HEK293 (cell line): Measurements from ENCODE around the gene SVIP.

ENCODE experiments used
- CTCF ChIA-PET: fragments of 350-600 bp; formaldehyde crosslinking; extraction: SDS; loops from one replicate; lab custom pipeline; 2021; ENCODE audit warnings: antibody characterized with exemption; lab: Yijun Ruan, JAX
- POLR2A ChIA-PET: fragments of 300-600 bp; formaldehyde crosslinking; extraction: SDS; loops from one replicate; lab custom pipeline; 2020; ENCODE audit warnings: antibody characterized with exemption, inconsistent platforms; lab: Yijun Ruan, JAX
- H3K27ac ChIP-seq: fragments of 200-500 bp; sonication (Bioruptor generic); 2 replicates; pipeline ENCODE4 v1.5.1; 2014; ENCODE audit warnings: low read depth, low read length, control low read depth, inconsistent platforms; ENCODE audit errors: extremely low read depth
- H3K36me3 ChIP-seq, 2 experiments: fragments of 200-500 bp in 1 of 2; sonication (Bioruptor generic) in 1 of 2; 1 replicate in 1 of 2; 2 replicates in 1 of 2; pipeline ENCODE4 v1.5.1; 2014 to 2017; ENCODE audit warnings: inconsistent platforms in 2 of 2, low read length in 2 of 2; ENCODE audit not compliant: control insufficient read depth in 2 of 2, insufficient read depth in 1 of 2
- H3K4me1 ChIP-seq: fragments of 200-500 bp; sonication (Bioruptor generic); 2 replicates; pipeline ENCODE4 v1.5.1; 2014; ENCODE audit warnings: mild to moderate bottlenecking, low read length, inconsistent platforms; ENCODE audit not compliant: control insufficient read depth, insufficient read depth
- H3K4me3 ChIP-seq: 2 replicates; pipeline ENCODE4 v1.5.1; 2011; ENCODE audit warnings: low read depth, mild to moderate bottlenecking, control low read depth, low read length, moderate library complexity
- H3K9me3 ChIP-seq: fragments of 200-500 bp; sonication (Bioruptor generic); 2 replicates; pipeline ENCODE4 v1.5.1; 2014; ENCODE audit warnings: low read depth, low read length, inconsistent platforms; ENCODE audit not compliant: control insufficient read depth, insufficient read depth
- BCL11B ChIP-seq: fragments of 450-650 bp; formaldehyde crosslinking; IDR thresholded peaks from 2 replicates; pipeline ENCODE4 v1.5.1; 2016; ENCODE audit warnings: low read depth, missing biosample characterization, missing genetic modification characterization
- GLIS2 ChIP-seq: fragments of 450-650 bp; formaldehyde crosslinking; IDR thresholded peaks from 2 replicates; pipeline ENCODE4 v1.5.1; 2016; ENCODE audit warnings: missing biosample characterization, missing genetic modification characterization
- IKZF3 ChIP-seq: fragments of 450-650 bp; IDR thresholded peaks from 2 replicates; pipeline ENCODE4 v1.5.0; 2018; ENCODE audit warnings: missing biosample characterization, mild to moderate bottlenecking, missing genetic modification characterization, moderate library complexity
- SCRT2 ChIP-seq: fragments of 450-650 bp; formaldehyde crosslinking; IDR thresholded peaks from 2 replicates; pipeline ENCODE4 v1.5.1; 2016; ENCODE audit warnings: missing biosample characterization, missing genetic modification characterization
- TCF7L2 ChIP-seq: IDR thresholded peaks from 2 replicates; pipeline ENCODE4 v1.6.1; 2011; ENCODE audit warnings: low read depth, mild to moderate bottlenecking, inconsistent platforms, low read length, moderate library complexity, borderline replicate concordance
- ZBTB20 ChIP-seq: fragments of 450-650 bp; formaldehyde crosslinking; IDR thresholded peaks from 2 replicates; pipeline ENCODE4 v1.5.1; 2016; ENCODE audit warnings: missing biosample characterization, missing genetic modification characterization
- ZFHX2 ChIP-seq: fragments of 450-650 bp; formaldehyde crosslinking; conservative IDR thresholded peaks from 2 replicates; pipeline ENCODE4 v1.5.1; 2016; ENCODE audit warnings: missing biosample characterization, missing genetic modification characterization
- ZNF112 ChIP-seq: fragments of 450-650 bp; formaldehyde crosslinking; IDR thresholded peaks from 2 replicates; pipeline ENCODE4 v1.5.0; 2017; ENCODE audit warnings: missing biosample characterization, missing genetic modification characterization
- ZNF214 ChIP-seq: fragments of 450-650 bp; formaldehyde crosslinking; IDR thresholded peaks from 2 replicates; pipeline ENCODE4 v1.5.1; 2017; ENCODE audit warnings: missing biosample characterization, mild to moderate bottlenecking, missing genetic modification characterization, borderline replicate concordance
- ZNF23 ChIP-seq: fragments of 450-650 bp; formaldehyde crosslinking; IDR thresholded peaks from 2 replicates; pipeline ENCODE4 v1.5.1; 2016; ENCODE audit warnings: missing biosample characterization, missing genetic modification characterization, borderline replicate concordance
- ZNF292 ChIP-seq: fragments of 450-650 bp; formaldehyde crosslinking; IDR thresholded peaks from 2 replicates; pipeline ENCODE4 v1.5.1; 2016; ENCODE audit warnings: low read depth, missing biosample characterization, missing genetic modification characterization, borderline replicate concordance
- ZNF302 ChIP-seq: fragments of 450-650 bp; formaldehyde crosslinking; IDR thresholded peaks from 2 replicates; pipeline ENCODE4 v1.5.1; 2016; ENCODE audit warnings: missing biosample characterization, missing genetic modification characterization, low read depth
- ZNF335 ChIP-seq: fragments of 450-650 bp; formaldehyde crosslinking; conservative IDR thresholded peaks from 2 replicates; pipeline ENCODE4 v1.5.1; 2016; ENCODE audit warnings: missing biosample characterization, missing genetic modification characterization
- ZNF354C ChIP-seq: fragments of 450-650 bp; formaldehyde crosslinking; IDR thresholded peaks from 2 replicates; pipeline ENCODE4 v1.5.1; 2016; ENCODE audit warnings: missing biosample characterization, missing genetic modification characterization, low read depth, borderline replicate concordance
- ZNF37A ChIP-seq: fragments of 450-650 bp; IDR thresholded peaks from 2 replicates; pipeline ENCODE4 v1.5.1; 2018; ENCODE audit warnings: missing biosample characterization, missing genetic modification characterization
- ZNF404 ChIP-seq: fragments of 450-650 bp; formaldehyde crosslinking; IDR thresholded peaks from 2 replicates; pipeline ENCODE4 v1.5.1; 2017; ENCODE audit warnings: missing biosample characterization, missing genetic modification characterization
- ZNF473 ChIP-seq: fragments of 450-650 bp; formaldehyde crosslinking; IDR thresholded peaks from 2 replicates; pipeline ENCODE4 v1.5.1; 2017; ENCODE audit warnings: missing biosample characterization, missing genetic modification characterization
- ZNF48 ChIP-seq: fragments of 450-650 bp; formaldehyde crosslinking; IDR thresholded peaks from 2 replicates; pipeline ENCODE4 v1.5.1; 2016; ENCODE audit warnings: missing biosample characterization, missing genetic modification characterization
- ZNF521 ChIP-seq: fragments of 450-650 bp; formaldehyde crosslinking; IDR thresholded peaks from 2 replicates; pipeline ENCODE4 v1.5.1; 2017; ENCODE audit warnings: missing biosample characterization, mild to moderate bottlenecking, missing genetic modification characterization
- ZNF561 ChIP-seq: fragments of 450-650 bp; IDR thresholded peaks from 2 replicates; pipeline ENCODE4 v1.5.1; 2018; ENCODE audit warnings: missing biosample characterization, missing genetic modification characterization, borderline replicate concordance
- ZNF571 ChIP-seq: fragments of 450-650 bp; formaldehyde crosslinking; IDR thresholded peaks from 2 replicates; pipeline ENCODE4 v1.5.0; 2017; ENCODE audit warnings: missing biosample characterization, missing genetic modification characterization
- ZNF626 ChIP-seq: fragments of 450-650 bp; sonication (Bioruptor Pico); formaldehyde crosslinking; IDR thresholded peaks from 2 replicates; pipeline ENCODE4 v1.5.1; 2018; ENCODE audit warnings: missing biosample characterization, missing genetic modification characterization, inconsistent platforms
- ZNF768 ChIP-seq: fragments of 450-650 bp; formaldehyde crosslinking; IDR thresholded peaks from 2 replicates; pipeline ENCODE4 v1.5.1; 2018; ENCODE audit warnings: missing biosample characterization, mild to moderate bottlenecking, missing genetic modification characterization
- ZNF785 ChIP-seq: fragments of 450-650 bp; formaldehyde crosslinking; IDR thresholded peaks from 2 replicates; pipeline ENCODE4 v1.5.1; 2016; ENCODE audit warnings: missing biosample characterization, missing genetic modification characterization
- ZNF791 ChIP-seq: fragments of 450-650 bp; formaldehyde crosslinking; IDR thresholded peaks from 2 replicates; pipeline ENCODE4 v1.5.1; 2016; ENCODE audit warnings: missing biosample characterization, missing genetic modification characterization
- ZNF830 ChIP-seq: fragments of 450-650 bp; IDR thresholded peaks from 2 replicates; pipeline ENCODE4 v1.5.0; 2018; ENCODE audit warnings: missing biosample characterization, missing genetic modification characterization, low read depth, mild to moderate bottlenecking, moderate library complexity
- ZSCAN23 ChIP-seq: fragments of 450-650 bp; formaldehyde crosslinking; IDR thresholded peaks from 2 replicates; pipeline ENCODE4 v1.5.1; 2016; ENCODE audit warnings: missing biosample characterization, missing genetic modification characterization
- TF ChIP-seq, protein P1 (sequence below): fragments of 450-650 bp; formaldehyde crosslinking; IDR thresholded peaks from 2 replicates; pipeline ENCODE4 v1.5.1; 2016; ENCODE audit warnings: missing biosample characterization, missing genetic modification characterization
- TF ChIP-seq, protein P2 (sequence below): fragments of 450-650 bp; formaldehyde crosslinking; IDR thresholded peaks from 2 replicates; pipeline ENCODE4 v1.5.1; 2016; ENCODE audit warnings: missing biosample characterization, missing genetic modification characterization
- TF ChIP-seq, protein P3 (sequence below): fragments of 450-650 bp; formaldehyde crosslinking; conservative IDR thresholded peaks from 2 replicates; pipeline ENCODE4 v1.5.1; 2016; ENCODE audit warnings: low read depth, missing biosample characterization, missing genetic modification characterization
- TF ChIP-seq, protein P4 (sequence below): fragments of 450-650 bp; formaldehyde crosslinking; IDR thresholded peaks from 2 replicates; pipeline ENCODE4 v1.5.1; 2016; ENCODE audit warnings: missing biosample characterization, missing genetic modification characterization

Gene SVIP

DNA sequence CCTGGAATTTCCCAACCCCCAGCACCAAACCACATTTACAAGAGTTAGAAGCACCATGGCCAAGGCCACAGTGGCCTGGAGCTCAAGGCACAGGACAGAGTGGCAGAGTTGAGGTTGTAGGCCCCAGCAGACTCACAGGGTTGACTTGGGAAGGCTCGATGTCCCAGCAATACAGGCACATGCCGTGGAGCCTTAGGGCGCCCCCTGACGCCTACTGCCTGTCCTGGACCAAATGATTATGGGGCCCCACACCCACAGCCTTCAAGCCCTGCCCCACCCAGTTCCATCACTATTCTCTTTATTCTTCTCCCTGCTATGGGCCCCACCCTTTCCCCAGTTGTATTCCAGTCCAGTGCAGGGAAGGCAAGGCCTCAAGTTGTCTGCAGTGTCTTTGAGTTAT is 30.6 kb upstream of the SVIP start, which contains the start of gene CCDC179:
Gene CCDC179, minus strand, starts transcription at position 234 of the 400 bp plus-strand sequence. Its CDS starts 53 bp downstream, at position 181.
- CTCF ChIA-PET: interaction anchor here (0.8 to 3.5 kb wide), 2 partner anchors 15 to 26 kb away, joined by 4 to 19 read pairs; no protein-coding TSS in a partner anchor

DNA sequence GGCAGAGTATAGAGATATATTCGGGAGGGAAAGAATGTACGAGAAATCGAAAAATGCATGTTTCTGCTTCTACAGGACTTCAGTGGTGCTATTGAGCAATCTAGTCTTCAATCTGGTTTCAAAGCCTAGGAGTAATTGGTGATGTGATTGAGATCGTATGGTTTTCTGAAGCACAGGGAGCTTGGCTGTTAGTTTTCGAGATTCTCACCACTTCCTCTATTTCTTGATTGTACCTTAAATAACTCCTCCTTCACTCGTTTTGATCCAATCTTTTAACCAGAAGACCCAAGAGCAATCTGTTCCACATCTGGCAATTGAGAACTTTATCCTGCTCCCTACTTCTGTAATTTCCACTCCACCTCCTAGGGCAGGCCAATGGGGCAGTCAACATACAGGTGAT is 30.2 kb upstream of the SVIP start:
- Histone ChIP-seq H3K9me3 (no peaks in the 10 kb centered on the region), H3K4me1 (no peaks in the 10 kb centered on the region), H3K36me3 (no peaks in the 10 kb centered on the region), H3K4me3 (no peak overlapping the region), H3K27ac (no peak overlapping the region)
- ChIA-PET CTCF (interaction anchor here (3.5 kb wide), 1 partner anchor 16 kb away, joined by 19 read pairs; no protein-coding TSS in a partner anchor), POLR2A (no interaction called here)
- TF ChIP-seq ZNF214 (no peak), ZNF830 (tag by site-specific recombination) (no peak), ZNF768 (tag by site-specific recombination) (no peak), ZNF571 (tag by site-specific recombination) (no peak), ZBTB20 (tag by site-specific recombination) (no peak), ZNF37A (tag by site-specific recombination) (no peak), GLIS2 (no peak), TCF7L2 (no peak), ZNF112 (tag by site-specific recombination) (no peak), ZNF561 (tag by site-specific recombination) (no peak), ZNF521 (tag by site-specific recombination) (no peak), SCRT2 (tag by site-specific recombination) (no peak), ZNF473 (tag by site-specific recombination) (no peak), ZFHX2 (no peak)

More for the DNA sequence above, 30.6 kb upstream of the SVIP start, which contains the start of gene CCDC179:
- Histone ChIP-seq H3K36me3 (no peaks in the 10 kb centered on the region), H3K27ac (no peak within 1 kb of the TSS), H3K9me3 (no peaks in the 10 kb centered on the region), H3K4me1 (no peaks in the 10 kb centered on the region), H3K4me3 (no peak within 1 kb of the TSS)
- POLR2A ChIA-PET: no interaction called here
- TF ChIP-seq ZNF791 (tag by site-specific recombination): no peak
- no peak for TF ChIP-seq ZNF292 (tag by site-specific recombination)
- TF ChIP-seq, protein P1, sequence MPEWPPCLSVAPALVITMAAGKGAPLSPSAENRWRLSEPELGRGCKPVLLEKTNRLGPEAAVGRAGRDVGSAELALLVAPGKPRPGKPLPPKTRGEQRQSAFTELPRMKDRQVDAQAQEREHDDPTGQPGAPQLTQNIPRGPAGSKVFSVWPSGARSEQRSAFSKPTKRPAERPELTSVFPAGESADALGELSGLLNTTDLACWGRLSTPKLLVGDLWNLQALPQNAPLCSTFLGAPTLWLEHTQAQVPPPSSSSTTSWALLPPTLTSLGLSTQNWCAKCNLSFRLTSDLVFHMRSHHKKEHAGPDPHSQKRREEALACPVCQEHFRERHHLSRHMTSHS (tag by site-specific recombination): no peak
- TF ChIP-seq, protein P2, sequence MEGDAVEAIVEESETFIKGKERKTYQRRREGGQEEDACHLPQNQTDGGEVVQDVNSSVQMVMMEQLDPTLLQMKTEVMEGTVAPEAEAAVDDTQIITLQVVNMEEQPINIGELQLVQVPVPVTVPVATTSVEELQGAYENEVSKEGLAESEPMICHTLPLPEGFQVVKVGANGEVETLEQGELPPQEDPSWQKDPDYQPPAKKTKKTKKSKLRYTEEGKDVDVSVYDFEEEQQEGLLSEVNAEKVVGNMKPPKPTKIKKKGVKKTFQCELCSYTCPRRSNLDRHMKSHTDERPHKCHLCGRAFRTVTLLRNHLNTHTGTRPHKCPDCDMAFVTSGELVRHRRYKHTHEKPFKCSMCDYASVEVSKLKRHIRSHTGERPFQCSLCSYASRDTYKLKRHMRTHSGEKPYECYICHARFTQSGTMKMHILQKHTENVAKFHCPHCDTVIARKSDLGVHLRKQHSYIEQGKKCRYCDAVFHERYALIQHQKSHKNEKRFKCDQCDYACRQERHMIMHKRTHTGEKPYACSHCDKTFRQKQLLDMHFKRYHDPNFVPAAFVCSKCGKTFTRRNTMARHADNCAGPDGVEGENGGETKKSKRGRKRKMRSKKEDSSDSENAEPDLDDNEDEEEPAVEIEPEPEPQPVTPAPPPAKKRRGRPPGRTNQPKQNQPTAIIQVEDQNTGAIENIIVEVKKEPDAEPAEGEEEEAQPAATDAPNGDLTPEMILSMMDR (tag by site-specific recombination): no peak
- TF ChIP-seq ZNF626 (tag by site-specific recombination): no peak
- no peak for TF ChIP-seq IKZF3
- TF ChIP-seq, protein P3, sequence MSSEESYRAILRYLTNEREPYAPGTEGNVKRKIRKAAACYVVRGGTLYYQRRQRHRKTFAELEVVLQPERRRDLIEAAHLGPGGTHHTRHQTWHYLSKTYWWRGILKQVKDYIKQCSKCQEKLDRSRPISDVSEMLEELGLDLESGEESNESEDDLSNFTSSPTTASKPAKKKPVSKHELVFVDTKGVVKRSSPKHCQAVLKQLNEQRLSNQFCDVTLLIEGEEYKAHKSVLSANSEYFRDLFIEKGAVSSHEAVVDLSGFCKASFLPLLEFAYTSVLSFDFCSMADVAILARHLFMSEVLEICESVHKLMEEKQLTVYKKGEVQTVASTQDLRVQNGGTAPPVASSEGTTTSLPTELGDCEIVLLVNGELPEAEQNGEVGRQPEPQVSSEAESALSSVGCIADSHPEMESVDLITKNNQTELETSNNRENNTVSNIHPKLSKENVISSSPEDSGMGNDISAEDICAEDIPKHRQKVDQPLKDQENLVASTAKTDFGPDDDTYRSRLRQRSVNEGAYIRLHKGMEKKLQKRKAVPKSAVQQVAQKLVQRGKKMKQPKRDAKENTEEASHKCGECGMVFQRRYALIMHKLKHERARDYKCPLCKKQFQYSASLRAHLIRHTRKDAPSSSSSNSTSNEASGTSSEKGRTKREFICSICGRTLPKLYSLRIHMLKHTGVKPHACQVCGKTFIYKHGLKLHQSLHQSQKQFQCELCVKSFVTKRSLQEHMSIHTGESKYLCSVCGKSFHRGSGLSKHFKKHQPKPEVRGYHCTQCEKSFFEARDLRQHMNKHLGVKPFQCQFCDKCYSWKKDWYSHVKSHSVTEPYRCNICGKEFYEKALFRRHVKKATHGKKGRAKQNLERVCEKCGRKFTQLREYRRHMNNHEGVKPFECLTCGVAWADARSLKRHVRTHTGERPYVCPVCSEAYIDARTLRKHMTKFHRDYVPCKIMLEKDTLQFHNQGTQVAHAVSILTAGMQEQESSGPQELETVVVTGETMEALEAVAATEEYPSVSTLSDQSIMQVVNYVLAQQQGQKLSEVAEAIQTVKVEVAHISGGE (tag by site-specific recombination): no peak
- TF ChIP-seq BCL11B (tag by site-specific recombination): no peak
- no peak for TF ChIP-seq ZNF48 (tag by site-specific recombination)
- TF ChIP-seq, protein P4, sequence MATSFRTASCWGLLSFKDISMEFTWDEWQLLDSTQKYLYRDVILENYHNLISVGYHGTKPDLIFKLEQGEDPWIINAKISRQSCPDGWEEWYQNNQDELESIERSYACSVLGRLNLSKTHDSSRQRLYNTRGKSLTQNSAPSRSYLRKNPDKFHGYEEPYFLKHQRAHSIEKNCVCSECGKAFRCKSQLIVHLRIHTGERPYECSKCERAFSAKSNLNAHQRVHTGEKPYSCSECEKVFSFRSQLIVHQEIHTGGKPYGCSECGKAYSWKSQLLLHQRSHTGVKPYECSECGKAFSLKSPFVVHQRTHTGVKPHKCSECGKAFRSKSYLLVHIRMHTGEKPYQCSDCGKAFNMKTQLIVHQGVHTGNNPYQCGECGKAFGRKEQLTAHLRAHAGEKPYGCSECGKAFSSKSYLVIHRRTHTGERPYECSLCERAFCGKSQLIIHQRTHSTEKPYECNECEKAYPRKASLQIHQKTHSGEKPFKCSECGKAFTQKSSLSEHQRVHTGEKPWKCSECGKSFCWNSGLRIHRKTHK (tag by site-specific recombination): no peak
- no peak for TF ChIP-seq ZNF23 (tag by site-specific recombination)
- no peak for TF ChIP-seq ZSCAN23
- TF ChIP-seq ZNF404 (tag by site-specific recombination): no peak
- TF ChIP-seq ZNF785 (tag by site-specific recombination): no peak
- no peak for TF ChIP-seq ZNF354C
- no peak for TF ChIP-seq ZNF302 (tag by site-specific recombination)
- TF ChIP-seq ZNF335 (tag by site-specific recombination): no peak
